ENCODE results near the gene SPTBN2. TPM values are rescaled to one million over a fixed set of nuclear protein-coding genes. Genes with fewer than 3 reads are reported as not detected.
"Not testable (repeated sequence)": the region's sequence is repeated elsewhere in the genome, so short reads cannot be mapped to it uniquely, and the experiment has no call there.

Gene SPTBN2
- total and polyA plus RNA-seq, 2 donors (not counting 3 experiments of a cell fraction or from before 2014, with no cell fraction given): 3.8 to 19.8 TPM

DNA sequence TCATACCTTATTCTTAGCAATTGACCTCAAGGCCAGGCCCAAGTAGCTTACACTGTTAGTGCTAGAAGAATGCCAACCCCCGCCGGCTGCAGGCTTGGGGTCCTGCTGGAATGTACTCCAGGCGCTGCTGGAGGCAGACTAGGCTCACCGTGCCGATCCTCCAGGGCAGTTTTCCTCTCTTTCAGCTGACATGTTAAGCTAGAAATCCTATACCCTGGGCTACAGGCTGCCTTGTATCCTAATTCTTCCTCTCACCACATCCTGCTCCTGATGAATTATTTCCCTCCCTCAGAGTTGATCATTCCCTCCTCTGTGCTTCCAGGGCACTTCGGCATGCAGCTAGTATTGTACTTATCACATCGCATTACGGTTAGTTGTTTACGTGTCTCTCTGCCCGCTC lies 3.4 kb downstream of the SPTBN2 start:
- no peaks in the 10 kb centered on the region for H3K79me2 ChIP-seq (ENCODE audit: control insufficient read depth, insufficient read depth, low read length)
- H3K27me3 ChIP-seq (ENCODE audit: control insufficient read depth in 2 of 2, insufficient read depth in 2 of 2, low read length in 2 of 2): peaks cover 4 to 8% of the 10 kb centered on the region in 2 experiments
- H3K27ac ChIP-seq (ENCODE audit: insufficient read depth, low read depth, low read length): no peak overlapping the region
- no peaks in the 10 kb centered on the region for H3K9me1 ChIP-seq (replicated peaks; ENCODE audit: control insufficient read depth, extremely low read depth, insufficient read depth, low read length)
- no TSS peak for BruUV-seq (replicated peaks)
- TF ChIP-seq JUN (IDR thresholded peaks at IDR 0.05; ENCODE audit: borderline replicate concordance, insufficient read depth, insufficient read length, low read depth) (no peak), FOS (IDR thresholded peaks at IDR 0.05; ENCODE audit: borderline replicate concordance, insufficient read depth, low read length) (peak; percentile 30), GATA2 (IDR thresholded peaks at IDR 0.05; ENCODE audit: insufficient read depth, insufficient read length, low read depth, low read length) (peak; percentile 42)
- no peak overlapping the region for H2AFZ ChIP-seq (ENCODE audit: low read depth, low read length)
- peaks cover 4% of the 10 kb centered on the region for H3K4me1 ChIP-seq (ENCODE audit: control insufficient read depth, extremely low read depth, insufficient read depth, low read length)
- intact Hi-C loops (cut with micrococcal nuclease): no loop called here
- DNase-seq (ENCODE audit: low read depth, low spot score) (no peak), FAIRE-seq (no peak)
- H3K4me2 ChIP-seq (ENCODE audit: insufficient read depth, low read length): no peak overlapping the region
- no peaks in the 10 kb centered on the region for H3K9me3 ChIP-seq (replicated peaks; ENCODE audit: control insufficient read depth, insufficient read depth, low read length)
- no peak overlapping the region for H3K9ac ChIP-seq (replicated peaks; ENCODE audit: extremely low read depth, insufficient read depth, low read length)
- dilution Hi-C loops (cut with MboI; ENCODE audit: extremely low pct_ligation_motif_present, low sequenced_read_pairs): no loop called here
- H4K20me1 ChIP-seq (replicated peaks; ENCODE audit: control insufficient read depth, extremely low read depth, insufficient read depth, low read length): no peaks in the 10 kb centered on the region
- ChIA-PET POLR2A (no interaction called here), CTCF (interaction anchor here (0.5 to 1.7 kb wide), 6 partner anchors 10 to 172 kb away, joined by 3 to 7 read pairs (median 4); no protein-coding TSS in a partner anchor)
- no peaks in the 10 kb centered on the region for H3K36me3 ChIP-seq (ENCODE audit: control insufficient read depth in 2 of 2, extremely low read depth in 1 of 2, insufficient read depth in 2 of 2, low read length in 2 of 2)
- H3K4me3 ChIP-seq (replicated peaks in 1 of 3; ENCODE audit: insufficient read depth in 1 of 3, low read depth in 1 of 3, low read length in 3 of 3): no peak overlapping the region

DNA sequence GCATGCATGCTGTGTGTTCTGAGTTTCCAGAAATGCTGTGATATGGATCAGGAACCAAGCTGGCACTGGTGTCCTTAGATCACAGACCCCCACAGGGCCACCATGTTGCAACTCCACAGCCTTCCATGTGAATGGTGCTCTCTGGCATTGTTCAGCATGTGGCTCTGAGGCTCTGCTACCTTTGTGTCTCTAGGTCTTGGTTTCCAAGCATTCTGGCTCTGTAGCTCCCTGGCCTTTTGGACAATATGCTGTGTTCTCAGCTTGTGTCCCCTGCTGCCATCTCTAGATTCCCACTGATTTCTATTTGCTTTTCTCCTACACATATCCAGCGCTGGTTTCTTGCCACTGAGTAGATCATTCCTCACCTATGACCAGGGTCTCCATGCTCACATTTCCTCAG lies 3.9 kb downstream of the SPTBN2 start:
- no peaks in the 10 kb centered on the region for H3K79me2 ChIP-seq (ENCODE audit: control insufficient read depth, insufficient read depth, low read length)
- ChIA-PET POLR2A (no interaction called here), CTCF (interaction anchor here (0.5 to 1.7 kb wide), 4 partner anchors 17 to 172 kb away, joined by 3 to 7 read pairs (median 4); no protein-coding TSS in a partner anchor)
- no peaks in the 10 kb centered on the region for H3K9me1 ChIP-seq (replicated peaks; ENCODE audit: control insufficient read depth, extremely low read depth, insufficient read depth, low read length)
- H3K9me3 ChIP-seq (replicated peaks; ENCODE audit: control insufficient read depth, insufficient read depth, low read length): no peaks in the 10 kb centered on the region
- FAIRE-seq (no peak), DNase-seq (ENCODE audit: low read depth, low spot score) (no peak)
- BruUV-seq (replicated peaks): no TSS peak
- H3K9ac ChIP-seq (replicated peaks; ENCODE audit: extremely low read depth, insufficient read depth, low read length): no peak overlapping the region
- H3K27me3 ChIP-seq (ENCODE audit: control insufficient read depth in 2 of 2, insufficient read depth in 2 of 2, low read length in 2 of 2): peaks cover 4 to 6% of the 10 kb centered on the region in 2 experiments
- H3K36me3 ChIP-seq (ENCODE audit: control insufficient read depth in 2 of 2, extremely low read depth in 1 of 2, insufficient read depth in 2 of 2, low read length in 2 of 2): no peaks in the 10 kb centered on the region
- H3K27ac ChIP-seq (ENCODE audit: insufficient read depth, low read depth, low read length): no peak overlapping the region
- peaks cover 4% of the 10 kb centered on the region for H3K4me1 ChIP-seq (ENCODE audit: control insufficient read depth, extremely low read depth, insufficient read depth, low read length)
- no peak overlapping the region for H3K4me3 ChIP-seq (replicated peaks in 1 of 3; ENCODE audit: insufficient read depth in 1 of 3, low read depth in 1 of 3, low read length in 3 of 3)
- H3K4me2 ChIP-seq (ENCODE audit: insufficient read depth, low read length): no peak overlapping the region
- no peak overlapping the region for H2AFZ ChIP-seq (ENCODE audit: low read depth, low read length)
- TF ChIP-seq JUN (IDR thresholded peaks at IDR 0.05; ENCODE audit: borderline replicate concordance, insufficient read depth, insufficient read length, low read depth) (no peak), MYC (IDR thresholded peaks at IDR 0.05; ENCODE audit: low read depth, low read length) (no peak), GATA2 (IDR thresholded peaks at IDR 0.05; ENCODE audit: insufficient read depth, insufficient read length, low read depth, low read length) (no peak), POLR2AphosphoS5 (IDR thresholded peaks at IDR 0.05; ENCODE audit: insufficient read depth, low read depth, low read length) (no peak), EZH2 (IDR thresholded peaks at IDR 0.05; ENCODE audit: borderline replicate concordance, low read depth, low read length, severe bottlenecking) (no peak), FOS (IDR thresholded peaks at IDR 0.05; ENCODE audit: borderline replicate concordance, insufficient read depth, low read length) (no peak)
- dilution Hi-C loops (cut with MboI; ENCODE audit: extremely low pct_ligation_motif_present, low sequenced_read_pairs) (no loop called here), intact Hi-C loops (cut with micrococcal nuclease) (no loop called here)
- H4K20me1 ChIP-seq (replicated peaks; ENCODE audit: control insufficient read depth, extremely low read depth, insufficient read depth, low read length): no peaks in the 10 kb centered on the region

DNA sequence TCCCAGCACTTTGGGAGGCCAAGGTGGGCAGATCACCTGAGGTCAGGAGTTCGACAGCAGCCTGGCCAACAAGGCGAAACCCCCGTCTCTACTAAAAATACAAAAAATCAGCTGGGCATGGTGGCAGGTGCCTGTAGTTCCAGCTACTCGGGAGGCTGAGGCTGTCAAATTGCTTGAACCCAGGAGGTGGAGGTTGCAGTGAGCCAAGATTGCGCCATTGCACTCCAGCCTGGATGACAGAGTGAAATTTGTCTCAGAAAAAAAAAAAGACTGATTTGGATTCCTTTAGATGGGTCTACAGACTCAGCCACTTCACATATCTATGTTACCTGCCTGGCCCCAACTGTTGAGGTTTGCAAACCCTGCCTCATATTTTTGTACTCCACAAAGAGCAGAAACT lies 4.8 kb downstream of the SPTBN2 start:
- H3K4me3 ChIP-seq (replicated peaks in 1 of 3; ENCODE audit: insufficient read depth in 1 of 3, low read depth in 1 of 3, low read length in 3 of 3); intact Hi-C loops (cut with micrococcal nuclease); H3K4me1 ChIP-seq (ENCODE audit: control insufficient read depth, extremely low read depth, insufficient read depth, low read length); H3K9me3 ChIP-seq (replicated peaks; ENCODE audit: control insufficient read depth, insufficient read depth, low read length); H3K27me3 ChIP-seq (ENCODE audit: control insufficient read depth in 2 of 2, insufficient read depth in 2 of 2, low read length in 2 of 2); DNase-seq (ENCODE audit: low read depth, low spot score); FAIRE-seq; BruUV-seq (replicated peaks); H4K20me1 ChIP-seq (replicated peaks; ENCODE audit: control insufficient read depth, extremely low read depth, insufficient read depth, low read length); H3K9me1 ChIP-seq (replicated peaks; ENCODE audit: control insufficient read depth, extremely low read depth, insufficient read depth, low read length); POLR2A ChIA-PET; dilution Hi-C loops (cut with MboI; ENCODE audit: extremely low pct_ligation_motif_present, low sequenced_read_pairs); H2AFZ ChIP-seq (ENCODE audit: low read depth, low read length); H3K27ac ChIP-seq (ENCODE audit: insufficient read depth, low read depth, low read length); H3K79me2 ChIP-seq (ENCODE audit: control insufficient read depth, insufficient read depth, low read length); H3K4me2 ChIP-seq (ENCODE audit: insufficient read depth, low read length); H3K9ac ChIP-seq (replicated peaks; ENCODE audit: extremely low read depth, insufficient read depth, low read length); H3K36me3 ChIP-seq (ENCODE audit: control insufficient read depth in 2 of 2, extremely low read depth in 1 of 2, insufficient read depth in 2 of 2, low read length in 2 of 2): not testable (repeated sequence)
- CTCF ChIA-PET: interaction anchor here (1.5 kb wide), 1 partner anchor 9 kb away, joined by 3 read pairs; no protein-coding TSS in a partner anchor

All from endothelial cell of umbilical vein (primary cell).